CD4-positive, alpha-beta T cell treated with Interferon gamma for 1 hour (primary cell): ENCODE measurements around the gene ZBTB46.
A peak's percentile ranks its signal among the peaks of the same experiment; 100 is the strongest.

ENCODE experiments used
- DNase-seq: peaks from one replicate; pipeline ENCODE4 v3.0.0-alpha.2; 2020

Gene ZBTB46

GRCh38 chr20:63702036-63702665, 128.9 kb downstream of the ZBTB46 start:
- no peak for DNase-seq

DNA sequence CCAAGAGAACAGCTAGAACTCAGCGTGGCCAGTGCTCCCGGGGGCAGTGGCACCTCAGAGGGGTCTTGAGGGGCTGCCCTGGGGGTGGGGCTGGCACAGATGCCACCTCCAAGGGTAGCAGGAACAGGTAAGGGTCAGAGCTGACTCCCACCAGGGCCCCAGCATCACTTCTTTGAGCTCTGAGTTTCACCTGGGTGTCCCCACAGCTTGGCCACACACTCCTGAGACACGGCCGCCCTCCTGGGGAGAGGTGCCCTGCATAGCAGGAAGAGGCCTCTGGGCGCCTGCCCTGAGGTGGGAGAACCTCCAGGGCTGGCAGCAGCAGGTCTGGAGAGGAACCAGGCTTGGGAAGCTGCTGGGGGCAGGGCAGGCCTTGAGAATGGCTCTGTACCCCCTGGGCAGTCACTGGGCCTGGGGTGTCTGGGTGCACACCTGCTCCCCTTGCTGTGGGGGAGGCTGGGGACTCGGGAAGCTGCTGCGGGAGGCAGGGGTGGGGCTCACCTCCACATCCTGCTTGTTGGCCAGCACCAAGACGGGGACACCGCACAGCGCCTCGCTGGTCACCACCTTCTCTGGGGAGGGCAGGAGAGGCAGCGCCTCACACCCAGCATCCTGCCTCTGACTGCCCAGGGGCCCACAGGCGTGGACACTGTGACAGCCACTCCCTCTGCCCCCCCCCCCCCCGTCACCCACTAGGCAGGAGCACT, 129.6 kb downstream of the ZBTB46 start:
- no peak for DNase-seq

- DNase-seq = no peak
Measured at GRCh38 chr20:63701051-63701328, 130.1 kb downstream of the ZBTB46 start.

- no peak for DNase-seq
Measured at GRCh38 chr20:63700199-63701050, 130.6 kb downstream of the ZBTB46 start.

DNA sequence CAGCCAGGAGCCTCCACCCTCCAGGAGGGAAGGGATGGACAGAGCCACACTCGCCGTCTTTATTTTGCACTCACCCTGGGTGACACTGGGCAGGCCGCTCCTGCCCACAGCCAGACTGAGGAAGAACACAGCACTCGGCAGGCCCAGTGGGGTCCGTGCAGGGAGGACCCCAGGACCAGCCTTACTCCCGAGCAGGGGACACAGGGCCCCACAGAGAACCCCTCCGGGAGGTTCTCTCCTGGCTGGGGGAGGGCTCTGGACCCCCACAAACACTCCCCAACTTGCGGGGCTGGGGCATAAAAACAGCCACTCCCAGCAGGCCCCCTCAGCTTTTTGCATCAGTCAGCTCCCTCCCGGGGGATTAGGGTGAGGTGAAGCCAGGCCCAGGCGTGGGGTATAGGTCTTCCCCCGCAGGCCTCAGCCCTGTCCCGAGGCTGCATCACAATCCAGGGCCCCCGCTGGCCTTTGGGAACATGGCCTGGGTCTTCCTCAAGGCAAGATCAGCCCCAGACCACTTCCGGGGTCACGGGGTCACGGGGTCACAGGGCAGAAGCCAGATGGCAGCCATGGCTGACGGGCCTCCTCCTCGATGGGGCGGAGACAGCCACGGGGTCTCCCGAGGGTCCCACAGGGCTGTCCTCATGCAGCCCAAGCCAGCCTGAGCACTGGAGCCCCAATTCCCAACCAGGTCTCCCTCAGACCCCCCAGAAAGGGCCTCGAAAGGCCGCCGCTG, 131.4 kb downstream of the ZBTB46 start:
- DNase-seq = no peak

- DNase-seq = no peak
Measured at GRCh38 chr20:63698739-63699465, 132.2 kb downstream of the ZBTB46 start.

DNA sequence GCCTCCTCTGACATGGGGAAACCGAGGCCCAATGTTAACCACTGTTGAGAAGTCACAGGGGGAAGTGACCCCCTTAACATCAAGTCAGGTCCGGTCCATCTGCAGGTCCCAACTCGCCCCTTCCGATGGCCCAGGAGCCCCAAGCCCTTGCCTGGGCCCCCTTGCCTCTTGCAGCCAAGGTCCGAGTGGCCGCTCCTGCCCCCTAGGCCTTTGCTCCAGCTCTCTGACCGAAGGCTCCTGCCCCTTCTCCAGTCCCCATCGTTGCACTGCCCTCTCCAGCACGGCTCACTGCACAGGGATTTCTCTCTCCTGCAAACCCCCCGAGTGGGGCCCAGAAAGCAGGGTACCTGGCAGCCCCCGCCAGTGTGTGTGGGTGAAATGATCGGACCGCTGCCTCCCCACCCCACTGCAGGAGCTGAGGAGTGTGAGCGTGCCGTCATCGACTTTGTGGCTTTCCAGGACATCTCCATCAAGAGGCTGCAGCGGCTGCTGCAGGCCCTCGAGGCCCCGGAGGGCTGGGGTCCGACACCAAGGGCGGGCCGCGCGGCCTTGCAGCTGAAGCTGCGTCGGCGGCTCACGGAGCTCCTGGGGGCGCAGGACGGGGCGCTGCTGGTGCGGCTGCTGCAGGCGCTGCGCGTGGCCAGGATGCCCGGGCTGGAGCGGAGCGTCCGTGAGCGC, 133.1 kb downstream of the ZBTB46 start:
- no peak for DNase-seq

- DNase-seq = no peak
Measured at GRCh38 chr20:63697357-63697867, 133.7 kb downstream of the ZBTB46 start.

GRCh38 chr20:63696628-63697356, 134.3 kb downstream of the ZBTB46 start, which contains the start of gene TNFRSF6B:
Gene TNFRSF6B (plus strand): TSS chr20:63696652. CDS start chr20:63696768, 116 bp downstream.
- DNase-seq = no peak

DNA sequence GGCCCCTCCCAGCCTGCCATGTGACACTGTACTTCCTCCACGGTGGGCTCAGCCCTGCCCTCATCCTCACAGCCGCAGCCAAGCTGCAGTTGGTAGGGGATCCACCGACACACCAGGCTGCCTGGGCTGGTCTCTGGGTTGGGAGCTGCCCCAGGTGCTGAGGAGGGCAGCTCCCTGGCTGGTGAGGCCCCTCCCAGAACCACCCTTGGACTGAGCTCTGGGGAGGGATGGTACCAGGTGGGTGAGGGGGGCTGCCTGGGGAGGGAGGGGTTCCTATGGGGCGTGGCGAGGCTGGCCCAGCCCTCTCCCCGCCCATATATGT, 134.8 kb downstream of the ZBTB46 start:
- DNase-seq = peak; percentile 46

- no peak for DNase-seq
Measured at GRCh38 chr20:63695424-63696305, 135.4 kb downstream of the ZBTB46 start.

DNA sequence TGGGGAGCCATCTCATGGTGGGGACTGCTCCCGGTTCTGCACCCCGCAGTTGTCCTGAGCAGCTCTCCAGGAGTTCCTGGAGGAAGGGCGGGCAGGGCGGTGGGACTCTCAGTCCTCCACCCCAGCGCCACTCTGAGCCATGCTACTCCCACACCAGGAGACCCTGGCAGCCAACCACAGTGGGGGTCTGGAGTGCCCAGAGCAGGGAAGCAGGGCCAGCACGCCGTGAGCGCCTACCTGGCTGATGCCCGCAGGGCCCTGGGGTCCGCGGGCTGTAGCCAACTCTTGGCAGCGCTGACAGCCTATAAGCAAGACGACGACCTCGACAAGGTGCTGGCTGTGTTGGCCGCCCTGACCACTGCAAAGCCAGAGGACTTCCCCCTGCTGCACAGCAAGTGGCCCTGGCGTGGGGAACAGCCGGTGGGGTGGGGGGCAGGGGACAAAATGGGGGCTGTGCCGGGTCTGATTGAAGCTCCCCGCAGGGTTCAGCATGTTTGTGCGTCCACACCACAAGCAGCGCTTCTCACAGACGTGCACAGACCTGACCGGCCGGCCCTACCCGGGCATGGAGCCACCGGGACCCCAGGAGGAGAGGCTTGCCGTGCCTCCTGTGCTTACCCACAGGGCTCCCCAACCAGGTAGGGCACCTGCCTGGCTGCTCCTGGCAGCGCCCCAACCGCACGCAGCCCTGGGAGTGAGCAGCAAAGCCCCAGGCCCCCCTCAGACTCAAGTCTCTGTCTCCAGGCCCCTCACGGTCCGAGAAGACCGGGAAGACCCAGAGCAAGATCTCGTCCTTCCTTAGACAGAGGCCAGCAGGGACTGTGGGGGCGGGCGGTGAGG, 136.3 kb downstream of the ZBTB46 start:
- no peak for DNase-seq

DNA sequence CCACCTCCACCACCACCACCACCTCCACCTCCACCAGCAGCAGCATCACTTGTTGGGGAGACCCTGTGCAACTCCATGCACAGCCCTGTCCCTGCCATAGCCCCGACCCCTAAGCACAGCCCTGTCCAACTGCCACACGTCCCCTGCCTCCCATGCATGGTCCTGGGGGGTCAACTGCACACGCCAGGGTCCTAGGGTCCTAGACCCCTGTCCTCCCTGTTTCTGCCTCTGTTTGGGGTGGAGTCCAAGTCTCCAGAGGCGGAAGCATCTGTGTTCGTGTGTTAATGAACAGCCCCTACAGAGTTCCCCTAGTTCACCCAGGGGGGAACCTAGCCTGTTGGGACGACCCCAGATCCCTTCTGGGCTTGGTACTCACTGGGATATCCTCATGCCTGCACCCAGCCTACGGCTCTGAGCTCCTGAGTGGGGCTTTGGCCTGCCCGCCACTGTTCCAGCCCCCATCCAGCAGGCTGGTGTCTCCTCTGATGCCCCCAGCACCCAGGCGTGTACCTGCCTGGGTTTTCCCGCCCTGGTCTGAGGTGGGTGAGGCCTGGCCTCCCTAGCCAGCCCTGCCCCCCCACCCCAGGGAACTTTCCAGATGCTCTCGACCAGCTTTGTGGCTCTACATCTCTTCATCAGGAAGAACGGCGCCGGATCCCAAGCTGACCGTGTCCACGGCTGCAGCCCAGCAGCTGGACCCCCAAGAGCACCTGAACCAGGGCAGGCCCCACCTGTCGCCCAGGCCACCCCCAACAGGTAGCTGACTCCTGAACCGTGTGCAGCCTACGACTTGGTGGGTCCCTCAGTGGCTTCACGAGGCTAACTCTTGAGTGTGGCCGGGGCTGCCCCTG, 137.1 kb downstream of the ZBTB46 start:
- no peak for DNase-seq
